Lower leg skin (tissue), 4 donors: ENCODE data around the gene MEX3A. TPM values are rescaled to one million over a fixed set of nuclear protein-coding genes. Genes with fewer than 3 reads are reported as not detected.
A peak's percentile ranks its signal among the peaks of the same experiment; 100 is the strongest.
"Not testable (repeated sequence)": the region's sequence is repeated elsewhere in the genome, so short reads cannot be mapped to it uniquely, and the experiment has no call there.

Source experiments
- DNase-seq, 2 donors: peaks; one replicate each; pipeline ENCODE4 v3.0.0-alpha.2; 2019; ENCODE audit warnings: low spot score in 2 of 2
- H3K4me3 ChIP-seq: fragments of 200-600 bp; sonication (generic); 2 replicates; pipeline ENCODE4 v1.5.1; 2017; ENCODE audit warnings: mild to moderate bottlenecking, low read depth; ENCODE audit not compliant: poor library complexity, severe bottlenecking
- POLR2A ChIP-seq, 2 donors: fragments of 450-650 bp; IDR thresholded peaks; one replicate each; pipeline ENCODE4 v1.6.1; 2016 to 2017; ENCODE audit warnings: antibody characterized with exemption in 2 of 2, mild to moderate bottlenecking in 1 of 2, moderate library complexity in 1 of 2
- WGBS, 2 donors: methylation state at CpG; one replicate each; pipeline ENCODE4 v1.1.5; 2018; 5-methylcytosine and 5-hydroxymethylcytosine counted together
- intact Hi-C: fragments of 100-400 bp; cut with DNase I; formaldehyde crosslinking; loops from one replicate; pipeline ENCODE4 v1.15.0; 2023; ENCODE audit warnings: low total_unique reads
- total RNA-seq, 4 donors: library from RNA; depleted of rRNA; stranded (reverse); fragments of >200 nt; gene quantifications; one replicate each; pipeline ENCODE4 v1.1.0, GENCODE V29; 2016
- TF ChIP-seq, protein P1 (sequence below), 3 donors: fragments of 450-650 bp; IDR thresholded peaks; one replicate each; pipeline ENCODE4 v1.5.1; 2016; ENCODE audit warnings: antibody characterized with exemption in 3 of 3, mild to moderate bottlenecking in 3 of 3, moderate library complexity in 2 of 3

The MEX3A gene
- total RNA-seq, 4 donors from 2014 or later: 0.21 to 1.1 (median 0.67) TPM

DNA sequence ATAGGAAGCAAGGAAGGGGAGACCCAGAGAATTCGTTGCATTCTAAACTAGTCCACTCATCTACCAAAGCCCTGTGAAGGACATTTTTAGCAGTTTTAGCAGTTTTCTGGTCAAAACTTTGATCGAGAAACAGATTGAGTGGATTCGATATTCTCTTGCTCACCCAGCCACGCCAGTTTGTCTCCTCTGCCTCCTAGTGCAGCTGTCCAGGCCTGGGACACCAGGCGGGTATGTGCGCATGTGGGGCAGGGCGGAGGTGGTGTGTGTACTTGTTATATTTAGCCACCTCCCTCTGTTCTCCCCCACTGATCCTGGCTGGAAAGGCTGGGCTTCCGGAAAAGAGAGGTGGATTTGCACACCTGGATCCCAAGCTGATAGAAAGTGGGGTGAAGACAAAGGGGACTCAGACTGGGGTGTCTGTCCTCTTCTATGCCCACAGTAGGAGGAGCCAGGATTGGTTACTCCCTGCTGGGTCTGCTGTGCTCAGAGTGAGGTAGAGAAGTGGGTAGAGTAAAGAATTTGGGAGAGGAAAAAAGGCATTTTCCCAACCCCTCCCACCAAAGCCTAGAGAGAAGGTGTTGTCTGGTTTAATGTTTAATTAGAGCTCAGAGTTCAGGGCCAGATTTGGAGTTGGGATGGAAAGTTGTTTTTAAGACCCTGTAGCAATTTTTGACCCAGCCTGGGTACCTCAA is 36.1 kb upstream of the MEX3A start:
- peak in 1 of 2 donors; percentile 95 for DNase-seq
- intact Hi-C loops: no loop called here
- WGBS, 2 donors: 6 to 8% methylated on average over 8 of the region's 8 CpGs
- peak overlapping the region; percentile 4 for H3K4me3 ChIP-seq
- TF ChIP-seq, protein P1, sequence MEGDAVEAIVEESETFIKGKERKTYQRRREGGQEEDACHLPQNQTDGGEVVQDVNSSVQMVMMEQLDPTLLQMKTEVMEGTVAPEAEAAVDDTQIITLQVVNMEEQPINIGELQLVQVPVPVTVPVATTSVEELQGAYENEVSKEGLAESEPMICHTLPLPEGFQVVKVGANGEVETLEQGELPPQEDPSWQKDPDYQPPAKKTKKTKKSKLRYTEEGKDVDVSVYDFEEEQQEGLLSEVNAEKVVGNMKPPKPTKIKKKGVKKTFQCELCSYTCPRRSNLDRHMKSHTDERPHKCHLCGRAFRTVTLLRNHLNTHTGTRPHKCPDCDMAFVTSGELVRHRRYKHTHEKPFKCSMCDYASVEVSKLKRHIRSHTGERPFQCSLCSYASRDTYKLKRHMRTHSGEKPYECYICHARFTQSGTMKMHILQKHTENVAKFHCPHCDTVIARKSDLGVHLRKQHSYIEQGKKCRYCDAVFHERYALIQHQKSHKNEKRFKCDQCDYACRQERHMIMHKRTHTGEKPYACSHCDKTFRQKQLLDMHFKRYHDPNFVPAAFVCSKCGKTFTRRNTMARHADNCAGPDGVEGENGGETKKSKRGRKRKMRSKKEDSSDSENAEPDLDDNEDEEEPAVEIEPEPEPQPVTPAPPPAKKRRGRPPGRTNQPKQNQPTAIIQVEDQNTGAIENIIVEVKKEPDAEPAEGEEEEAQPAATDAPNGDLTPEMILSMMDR (IDR thresholded peaks at IDR 0.05): no peak
- no peak for TF ChIP-seq POLR2A (IDR thresholded peaks at IDR 0.05)

DNA sequence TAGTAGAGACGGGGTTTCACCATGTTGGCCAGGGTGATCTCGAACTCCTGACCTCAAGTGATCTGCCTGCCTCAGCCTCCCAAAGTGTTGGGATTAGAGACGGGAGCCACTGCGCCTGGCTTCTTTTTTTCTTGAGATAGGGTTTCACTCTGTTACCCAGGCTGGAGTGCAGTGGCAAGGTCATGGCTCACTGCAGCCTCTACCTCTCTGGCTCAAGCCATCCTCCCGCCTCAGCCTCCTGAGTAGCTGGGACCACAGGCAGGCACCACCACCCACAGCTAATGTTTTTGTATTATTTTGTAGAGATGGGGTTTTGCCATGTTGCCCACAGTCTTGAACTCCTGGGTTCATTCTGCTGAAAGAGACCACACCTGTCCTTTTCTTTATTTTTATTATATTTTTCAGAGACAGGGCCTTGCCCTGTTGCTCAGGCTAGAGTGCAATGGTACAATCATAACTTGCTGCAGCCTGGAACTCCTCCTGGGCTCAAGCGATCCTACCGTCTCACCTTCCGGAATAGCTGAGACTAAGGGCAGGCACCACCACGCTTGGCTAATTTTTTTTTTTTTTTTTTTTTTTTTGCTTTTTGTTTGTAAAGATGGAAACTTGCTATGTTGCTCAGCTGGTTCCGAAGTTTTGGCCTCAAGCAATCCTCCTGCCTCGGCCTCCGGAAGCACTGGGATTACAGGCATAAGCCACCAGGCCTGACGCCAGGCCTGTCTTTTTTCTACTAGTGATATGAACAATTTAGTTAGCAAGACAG is 35.3 kb upstream of the MEX3A start:
- 7 to 10% methylated on average over 13 of the region's 13 CpGs for WGBS, 2 donors
- H3K4me3 ChIP-seq: peak overlapping the region; percentile 4
- TF ChIP-seq, protein P1 (IDR thresholded peaks at IDR 0.05): no peak
- no peak for TF ChIP-seq POLR2A (IDR thresholded peaks at IDR 0.05)
- intact Hi-C loops: no loop called here
- no peak for DNase-seq

DNA sequence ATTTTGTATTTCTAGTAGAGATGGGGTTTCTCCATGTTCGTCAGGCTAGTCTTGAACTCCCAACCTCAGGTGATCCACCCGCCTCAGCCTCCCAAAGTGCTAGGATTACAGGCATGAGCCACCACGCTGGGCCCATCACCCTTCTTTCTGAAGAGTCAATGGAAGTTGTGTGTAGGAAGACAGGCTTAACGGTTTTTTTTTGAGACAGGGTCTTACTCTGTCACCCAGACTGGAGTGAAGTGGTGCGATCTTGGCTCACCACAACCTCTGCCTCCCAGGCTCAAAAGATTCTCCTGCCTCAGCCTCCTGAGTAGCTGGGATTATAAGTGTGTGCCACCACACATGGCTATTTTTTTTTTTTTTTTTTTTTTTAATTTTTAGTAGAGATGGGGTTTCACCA is 34.5 kb upstream of the MEX3A start:
- DNase-seq, intact Hi-C loops: not testable (repeated sequence)
- H3K4me3 ChIP-seq: peak overlapping the region; percentile 31
- 3 to 4% methylated on average over 5 of the region's 5 CpGs for WGBS, 2 donors

DNA sequence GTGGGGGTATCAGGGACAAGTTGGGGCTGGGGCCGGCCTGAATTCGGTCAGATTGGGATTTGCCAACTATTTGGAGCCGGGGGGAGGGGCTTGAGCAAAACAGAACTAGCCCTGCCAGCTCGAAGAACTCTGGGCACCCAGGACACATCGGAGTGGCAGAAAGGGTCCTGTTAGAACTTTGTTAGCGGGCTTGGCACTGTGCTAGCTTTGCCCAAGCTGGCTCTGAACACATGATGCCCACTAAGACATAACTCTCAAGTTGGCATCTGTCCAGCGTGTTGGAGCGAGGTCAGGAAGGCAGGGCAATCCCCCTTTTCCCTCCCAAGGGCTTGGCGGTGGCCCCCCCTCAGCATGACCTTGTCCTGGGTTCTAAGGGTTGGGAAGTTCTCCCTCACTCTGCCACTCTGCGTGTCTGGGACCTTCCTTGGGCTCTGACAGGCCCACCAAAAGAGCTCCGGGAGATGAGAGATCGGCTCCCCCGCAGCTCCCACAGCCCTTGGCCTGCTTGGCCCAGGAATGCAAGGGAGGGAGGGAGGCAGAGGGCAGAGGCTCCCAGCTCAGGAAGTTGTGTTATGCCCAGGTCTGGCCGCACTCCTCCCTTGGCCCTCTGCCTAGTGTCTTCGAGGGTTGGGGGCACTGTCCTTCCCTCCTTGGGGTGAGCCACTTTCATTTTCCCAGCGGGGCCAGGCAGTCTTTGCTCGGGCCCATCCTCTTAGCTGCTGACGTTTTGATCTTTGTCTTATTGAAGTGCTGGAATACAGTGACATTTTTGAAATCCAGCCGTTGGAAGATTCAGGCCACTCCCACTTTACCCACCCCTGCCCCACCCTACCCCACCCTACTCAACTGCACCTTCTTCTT is 33.5 kb upstream of the MEX3A start:
- no peak for TF ChIP-seq POLR2A (IDR thresholded peaks at IDR 0.05)
- TF ChIP-seq, protein P1 (IDR thresholded peaks at IDR 0.05): no peak
- peak overlapping the region; percentile 100 for H3K4me3 ChIP-seq
- intact Hi-C loops: no loop called here
- DNase-seq: peak in 1 of 2 donors; percentile 94
- 1 to 2% methylated on average over 19 of the region's 19 CpGs for WGBS, 2 donors

DNA sequence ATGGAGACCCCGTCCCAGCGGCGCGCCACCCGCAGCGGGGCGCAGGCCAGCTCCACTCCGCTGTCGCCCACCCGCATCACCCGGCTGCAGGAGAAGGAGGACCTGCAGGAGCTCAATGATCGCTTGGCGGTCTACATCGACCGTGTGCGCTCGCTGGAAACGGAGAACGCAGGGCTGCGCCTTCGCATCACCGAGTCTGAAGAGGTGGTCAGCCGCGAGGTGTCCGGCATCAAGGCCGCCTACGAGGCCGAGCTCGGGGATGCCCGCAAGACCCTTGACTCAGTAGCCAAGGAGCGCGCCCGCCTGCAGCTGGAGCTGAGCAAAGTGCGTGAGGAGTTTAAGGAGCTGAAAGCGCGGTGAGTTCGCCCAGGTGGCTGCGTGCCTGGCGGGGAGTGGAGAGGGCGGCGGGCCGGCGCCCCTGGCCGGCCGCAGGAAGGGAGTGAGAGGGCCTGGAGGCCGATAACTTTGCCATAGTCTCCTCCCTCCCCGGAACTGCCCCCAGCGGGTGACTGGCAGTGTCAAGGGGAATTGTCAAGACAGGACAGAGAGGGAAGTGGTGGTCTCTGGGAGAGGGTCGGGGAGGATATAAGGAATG is 32.8 kb upstream of the MEX3A start:
- WGBS, 2 donors: 0% methylated on average over 20 to 25 of the region's 49 CpGs
- no peak for DNase-seq
- intact Hi-C loops: no loop called here
- no peak for TF ChIP-seq POLR2A (IDR thresholded peaks at IDR 0.05)
- TF ChIP-seq, protein P1 (IDR thresholded peaks at IDR 0.05): no peak
- H3K4me3 ChIP-seq: peak overlapping the region; percentile 100
